ENCODE measurements around the gene SLAMF9.

Gene SLAMF9

GRCh38 chr1:159932296-159933285 lies 21.4 kb downstream of the SLAMF9 start:
- no peak for DNase-seq

GRCh38 chr1:159931795-159932173 lies 22.3 kb downstream of the SLAMF9 start:
- DNase-seq = no peak

- DNase-seq = no peak
Observed at GRCh38 chr1:159931101-159931794, 22.8 kb downstream of the SLAMF9 start.

- no peak for DNase-seq
Observed at GRCh38 chr1:159930634-159931033, 23.4 kb downstream of the SLAMF9 start.

- no peak for DNase-seq
Observed at GRCh38 chr1:159930216-159930615, 23.8 kb downstream of the SLAMF9 start.

GRCh38 chr1:159929155-159930051 lies 24.6 kb downstream of the SLAMF9 start:
- DNase-seq = no peak

- DNase-seq = no peak
Observed at GRCh38 chr1:159928491-159929050, 25.5 kb downstream of the SLAMF9 start.

GRCh38 chr1:159927849-159928431 lies 26.1 kb downstream of the SLAMF9 start:
- DNase-seq = no peak

- DNase-seq = no peak
Observed at GRCh38 chr1:159927211-159927848, 26.7 kb downstream of the SLAMF9 start.

- DNase-seq = no peak
Observed at GRCh38 chr1:159925719-159926078, 28.3 kb downstream of the SLAMF9 start.

GRCh38 chr1:159924791-159925718 lies 29.0 kb downstream of the SLAMF9 start, which contains the start of gene TAGLN2:
TSS of gene TAGLN2 (minus strand) at chr1:159925507. CDS start at chr1:159920509, 4,998 bp downstream.
- peak; percentile 92 for DNase-seq

GRCh38 chr1:159924025-159924790 lies 29.8 kb downstream of the SLAMF9 start:
- DNase-seq = peak; percentile 87

GRCh38 chr1:159923203-159924024 lies 30.6 kb downstream of the SLAMF9 start:
- peak; percentile 72 for DNase-seq

- DNase-seq = no peak
Observed at GRCh38 chr1:159922511-159923202, 31.4 kb downstream of the SLAMF9 start.

- peak; percentile 18 for DNase-seq
Observed at GRCh38 chr1:159921700-159922504, 32.1 kb downstream of the SLAMF9 start.

- DNase-seq = no peak
Observed at GRCh38 chr1:159921251-159921650, 32.8 kb downstream of the SLAMF9 start.

GRCh38 chr1:159920651-159921050 lies 33.4 kb downstream of the SLAMF9 start:
- DNase-seq = no peak
